IMR-90 (cell line): ENCODE results near the gene KDM5A.

Experiments used
- BHLHE40 ChIP-seq: fragments of 150-350 bp; IDR thresholded peaks from 2 replicates; pipeline ENCODE4 v1.6.1; 2016; ENCODE audit warnings: mild to moderate bottlenecking, low read depth, low read length
- CEBPB ChIP-seq: IDR thresholded peaks from 2 replicates; pipeline ENCODE4 v1.6.1; 2012; ENCODE audit warnings: low read depth, low read length, improper control_type of control experiment
- CHD1 ChIP-seq: IDR thresholded peaks from 2 replicates; pipeline ENCODE4 v1.6.1; 2012; ENCODE audit warnings: low read depth, low read length, improper control_type of control experiment
- CTCF ChIP-seq: conservative IDR thresholded peaks from 2 replicates; pipeline ENCODE4 v1.5.1; 2012; ENCODE audit warnings: mild to moderate bottlenecking, low read depth, low read length, improper control_type of control experiment
- ELK1 ChIP-seq: fragments of 150-350 bp; IDR thresholded peaks from 2 replicates; pipeline ENCODE4 v1.6.1; 2016; ENCODE audit warnings: low read depth, mild to moderate bottlenecking, low read length, moderate library complexity, borderline replicate concordance
- MAFK ChIP-seq: IDR thresholded peaks from 2 replicates; pipeline ENCODE4 v1.6.1; 2012; ENCODE audit warnings: low read depth, low read length, improper control_type of control experiment
- POLR2A ChIP-seq: IDR thresholded peaks from 2 replicates; pipeline ENCODE4 v1.6.1; 2012; ENCODE audit warnings: mild to moderate bottlenecking, low read depth, low read length
- RAD21 ChIP-seq: IDR thresholded peaks from 2 replicates; pipeline ENCODE4 v1.6.1; 2012; ENCODE audit warnings: low read length, improper control_type of control experiment
- RCOR1 ChIP-seq: IDR thresholded peaks from 2 replicates; pipeline ENCODE4 v1.6.1; 2012; ENCODE audit warnings: mild to moderate bottlenecking, low read length, improper control_type of control experiment; ENCODE audit not compliant: insufficient replicate concordance
- RFX5 ChIP-seq: IDR thresholded peaks from 2 replicates; pipeline ENCODE4 v1.8.0; 2012; ENCODE audit warnings: low read depth, mild to moderate bottlenecking, low read length, moderate library complexity
- SMC3 ChIP-seq: fragments of 150-350 bp; IDR thresholded peaks from 2 replicates; pipeline ENCODE4 v1.6.1; 2016; ENCODE audit warnings: low read depth, mild to moderate bottlenecking, antibody characterized with exemption, low read length, moderate library complexity

DNA sequence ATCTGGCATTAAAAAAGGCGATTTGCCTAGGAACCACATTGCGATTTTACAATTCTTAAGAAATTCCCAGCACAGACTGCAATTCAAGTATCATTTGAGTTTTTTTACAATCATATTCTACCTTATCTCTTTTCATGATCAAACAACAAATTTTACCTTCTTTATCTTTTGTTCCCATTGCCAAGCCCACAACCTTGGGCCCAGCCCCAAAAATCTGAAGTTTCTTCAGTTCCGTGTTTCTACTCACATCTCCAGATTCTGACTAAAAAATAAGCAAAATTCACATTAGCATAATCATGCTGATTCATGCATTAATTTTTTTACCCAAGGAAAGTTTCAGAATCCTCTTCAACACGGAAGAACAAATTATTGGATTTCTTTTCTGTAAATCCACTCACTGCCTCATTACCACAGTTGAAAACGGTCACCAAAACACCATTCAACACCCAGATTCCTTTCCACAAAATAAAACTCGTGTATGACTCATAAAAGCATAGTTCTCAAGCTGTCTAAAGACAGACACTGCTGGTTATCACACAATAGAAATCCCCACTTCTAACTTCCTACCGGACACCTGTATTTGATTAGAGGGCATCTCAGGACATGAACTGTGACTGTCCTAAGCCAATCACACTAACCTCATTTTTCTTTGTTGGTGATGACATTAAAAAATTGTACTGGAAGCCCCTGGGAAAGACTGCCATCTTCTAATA lies 32.7 kb downstream of the KDM5A start:
- TF ChIP-seq CTCF (no peak), POLR2A (no peak), BHLHE40 (no peak), ELK1 (no peak), RFX5 (no peak), CEBPB (no peak), SMC3 (no peak), RCOR1 (no peak), MAFK (no peak), CHD1 (no peak), RAD21 (no peak)
